Esophagus muscularis mucosa (tissue), 3 donors: ENCODE results near the gene DEFB132.

Experiments used
- POLR2A ChIP-seq: fragments of 450-650 bp; IDR thresholded peaks from one replicate; pipeline ENCODE4 v1.6.1; 2017; ENCODE audit warnings: antibody characterized with exemption, moderate library complexity, mild to moderate bottlenecking, low read depth
- POLR2AphosphoS5 ChIP-seq, 2 donors: sonication (generic); formaldehyde crosslinking; IDR thresholded peaks; one replicate each; pipeline ENCODE4 v1.6.1; 2017; ENCODE audit warnings: antibody characterized with exemption in 2 of 2
- TF ChIP-seq, protein P1 (sequence below), 3 experiments: fragments of 200-600 bp in 2 of 3; fragments of 450-650 bp in 1 of 3; sonication (generic) in 2 of 3; IDR thresholded peaks; one replicate each; pipeline ENCODE4 v1.5.1; 2017 to 2019; ENCODE audit warnings: antibody characterized with exemption in 3 of 3, mild to moderate bottlenecking in 2 of 3, moderate library complexity in 1 of 3

DNA sequence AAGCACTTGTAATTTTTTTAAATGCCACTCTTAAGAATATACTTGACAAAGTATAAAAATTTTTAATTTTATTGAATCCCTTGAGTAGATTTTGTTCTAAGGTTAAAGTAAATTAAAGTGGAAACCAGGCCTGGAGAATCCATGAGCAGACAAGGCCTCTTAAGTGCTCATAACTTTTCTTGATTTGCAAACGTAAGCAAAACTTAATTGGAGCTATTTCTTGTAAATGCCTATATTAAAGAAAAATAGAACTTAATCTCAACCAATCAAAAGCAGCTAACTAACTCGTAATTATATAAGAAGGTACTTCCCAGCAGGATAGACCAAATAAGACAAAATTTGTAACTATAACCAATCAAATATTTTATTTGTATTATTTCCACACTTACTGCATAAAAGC, 43.1 kb upstream of the DEFB132 start:
- TF ChIP-seq POLR2AphosphoS5 (IDR thresholded peaks at IDR 0.05): no peak
- TF ChIP-seq, protein P1, sequence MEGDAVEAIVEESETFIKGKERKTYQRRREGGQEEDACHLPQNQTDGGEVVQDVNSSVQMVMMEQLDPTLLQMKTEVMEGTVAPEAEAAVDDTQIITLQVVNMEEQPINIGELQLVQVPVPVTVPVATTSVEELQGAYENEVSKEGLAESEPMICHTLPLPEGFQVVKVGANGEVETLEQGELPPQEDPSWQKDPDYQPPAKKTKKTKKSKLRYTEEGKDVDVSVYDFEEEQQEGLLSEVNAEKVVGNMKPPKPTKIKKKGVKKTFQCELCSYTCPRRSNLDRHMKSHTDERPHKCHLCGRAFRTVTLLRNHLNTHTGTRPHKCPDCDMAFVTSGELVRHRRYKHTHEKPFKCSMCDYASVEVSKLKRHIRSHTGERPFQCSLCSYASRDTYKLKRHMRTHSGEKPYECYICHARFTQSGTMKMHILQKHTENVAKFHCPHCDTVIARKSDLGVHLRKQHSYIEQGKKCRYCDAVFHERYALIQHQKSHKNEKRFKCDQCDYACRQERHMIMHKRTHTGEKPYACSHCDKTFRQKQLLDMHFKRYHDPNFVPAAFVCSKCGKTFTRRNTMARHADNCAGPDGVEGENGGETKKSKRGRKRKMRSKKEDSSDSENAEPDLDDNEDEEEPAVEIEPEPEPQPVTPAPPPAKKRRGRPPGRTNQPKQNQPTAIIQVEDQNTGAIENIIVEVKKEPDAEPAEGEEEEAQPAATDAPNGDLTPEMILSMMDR (IDR thresholded peaks at IDR 0.05): no peak
- TF ChIP-seq POLR2A: no peak
